Colonic mucosa (tissue), 2 donors: ENCODE results near the gene PSMD12. TPM values are rescaled to one million over a fixed set of nuclear protein-coding genes. Genes with fewer than 3 reads are reported as not detected.

Source experiments
- total RNA-seq, 2 donors: library from RNA; stranded (reverse); fragmentation: NEBNext Ultra II Directional in 1 of 2; extraction: Animal tissue kit (Norgen Biotek cat#: 25700) in 1 of 2; gene quantifications; one replicate each; pipeline ENCODE4 v1.2.1, GENCODE V29; 2021
- donor health status: DM: no; HTN: no; CAD: no.
- donor health status: DM: no; HTN: no; CAD: no.

The PSMD12 gene
- total RNA-seq, 2 donors from 2014 or later = 39.4 to 51.1 TPM

Other genes starting within 250 kb of the PSMD12 start
- gene HELZ, start 121.4 kb downstream of the PSMD12 start, total RNA-seq = 10 to 100 TPM; 38.6 to 55.9 TPM
- gene PITPNC1, start 10.7 kb upstream of the PSMD12 start, total RNA-seq = 10 to 100 TPM; 10.8 to 20.4 TPM